DOHH2 (cell line): ENCODE results near the gene PIM3.
A peak's percentile ranks its signal among the peaks of the same experiment; 100 is the strongest.

Experiments used
- H3F3A ChIP-seq: fragments of 200-600 bp; sonication (generic), shearing (Covaris generic); 2 replicates; pipeline ENCODE4 v1.6.0; 2016; ENCODE audit warnings: antibody characterized with exemption, mild to moderate bottlenecking; ENCODE audit not compliant: control insufficient read depth, insufficient read depth
- H3K27ac ChIP-seq: fragments of 200-600 bp; sonication (generic); 2 replicates; pipeline ENCODE4 v1.5.1; 2014; ENCODE audit warnings: low read depth, mild to moderate bottlenecking, low read length, moderate library complexity
- H3K27me3 ChIP-seq: fragments of 200-600 bp; sonication (generic); 2 replicates; pipeline ENCODE4 v1.6.1; 2014; ENCODE audit warnings: mild to moderate bottlenecking, low read length, mixed read lengths; ENCODE audit not compliant: control insufficient read depth
- H3K36me3 ChIP-seq: fragments of 200-600 bp; sonication (generic); 2 replicates; pipeline ENCODE4 v1.6.1; 2014; ENCODE audit warnings: mild to moderate bottlenecking, low read length, moderate library complexity, mixed read lengths; ENCODE audit not compliant: control insufficient read depth
- H3K4me1 ChIP-seq: fragments of 200-600 bp; sonication (generic); 2 replicates; pipeline ENCODE4 v1.6.1; 2014; ENCODE audit warnings: mild to moderate bottlenecking, low read length, mixed read lengths; ENCODE audit not compliant: control insufficient read depth
- H3K4me2 ChIP-seq: fragments of 200-600 bp; sonication (generic); 2 replicates; pipeline ENCODE4 v1.6.0; 2014; ENCODE audit warnings: mild to moderate bottlenecking, low read length, moderate library complexity
- H3K4me3 ChIP-seq: fragments of 200-600 bp; sonication (generic); 2 replicates; pipeline ENCODE4 v1.5.1; 2014; ENCODE audit warnings: mild to moderate bottlenecking, low read length, mixed read lengths
- H3K79me2 ChIP-seq: fragments of 200-600 bp; sonication (generic); 2 replicates; pipeline ENCODE4 v1.6.1; 2014; ENCODE audit warnings: mild to moderate bottlenecking, low read length, mixed read lengths; ENCODE audit not compliant: control insufficient read depth
- H3K9me2 ChIP-seq: fragments of 200-600 bp; sonication (generic); replicated peaks from 2 replicates; pipeline ENCODE4 v1.6.1; 2014; ENCODE audit warnings: mild to moderate bottlenecking, low read length, mixed read lengths; ENCODE audit not compliant: control insufficient read depth
- H3K9me3 ChIP-seq: fragments of 200-600 bp; sonication (generic); 2 replicates; pipeline ENCODE4 v1.6.1; 2014; ENCODE audit warnings: antibody characterized with exemption, low read length, mixed read lengths; ENCODE audit not compliant: control insufficient read depth, insufficient read depth
- H4K20me1 ChIP-seq: fragments of 200-600 bp; sonication (generic); 2 replicates; pipeline ENCODE4 v1.6.0; 2014; ENCODE audit warnings: low read depth, mild to moderate bottlenecking, antibody characterized with exemption, low read length, moderate library complexity; ENCODE audit not compliant: control insufficient read depth, insufficient read depth
- CTCF ChIP-seq: fragments of 200-600 bp; sonication (generic); IDR thresholded peaks from one replicate; pipeline ENCODE4 v1.5.1; 2014; ENCODE audit warnings: antibody characterized with exemption, mild to moderate bottlenecking, low read depth, low read length; ENCODE audit not compliant: poor library complexity, severe bottlenecking
- EZH2phosphoT487 ChIP-seq: fragments of 200-600 bp; sonication (generic); IDR thresholded peaks from 2 replicates; pipeline ENCODE4 v1.6.1; 2017; ENCODE audit warnings: borderline replicate concordance, mild to moderate bottlenecking, antibody characterized with exemption, low read length, moderate library complexity, mixed read lengths

The PIM3 gene

GRCh38 chr22:49934891-49935557 lies 25.5 kb upstream of the PIM3 start:
- Histone ChIP-seq H3K9me2 (no peaks in the 10 kb centered on the region), H3K4me1 (peaks cover 69% of the 10 kb centered on the region), H3K4me3 (peak overlapping the region; percentile 90), H3K9me3 (no peaks in the 10 kb centered on the region), H3K27ac (peak overlapping the region; percentile 91), H3F3A (peaks cover 34% of the 10 kb centered on the region), H4K20me1 (no peaks in the 10 kb centered on the region), H3K36me3 (peaks cover 15% of the 10 kb centered on the region), H3K4me2 (peak overlapping the region; percentile 89), H3K27me3 (no peaks in the 10 kb centered on the region), H3K79me2 (peaks cover 19% of the 10 kb centered on the region)
- TF ChIP-seq EZH2phosphoT487 = no peak
- no peak for TF ChIP-seq CTCF

- Histone ChIP-seq H3F3A (peaks cover 30% of the 10 kb centered on the region), H3K4me1 (peaks cover 63% of the 10 kb centered on the region), H3K4me3 (no peak overlapping the region), H3K9me2 (no peaks in the 10 kb centered on the region), H3K79me2 (peaks cover 19% of the 10 kb centered on the region), H3K9me3 (no peaks in the 10 kb centered on the region), H3K27ac (no peak overlapping the region), H3K4me2 (no peak overlapping the region), H4K20me1 (no peaks in the 10 kb centered on the region), H3K36me3 (peaks cover 15% of the 10 kb centered on the region), H3K27me3 (no peaks in the 10 kb centered on the region)
- TF ChIP-seq EZH2phosphoT487 (no peak), CTCF (no peak)
These were observed 25.0 kb upstream of the PIM3 start for GRCh38 chr22:49935561-49935960.

- TF ChIP-seq CTCF (no peak), EZH2phosphoT487 (no peak)
- Histone ChIP-seq H3K79me2 (peaks cover 19% of the 10 kb centered on the region), H3K9me2 (no peaks in the 10 kb centered on the region)
These were observed 24.3 kb upstream of the PIM3 start for GRCh38 chr22:49936018-49936972.

More at GRCh38 chr22:49936018-49936972, 24.3 kb upstream of the PIM3 start:
- Histone ChIP-seq H3K36me3 (peaks cover 15% of the 10 kb centered on the region), H3K4me1 (peaks cover 56% of the 10 kb centered on the region), H3K4me3 (peak overlapping the region; percentile 57), H3K9me3 (no peaks in the 10 kb centered on the region), H4K20me1 (no peaks in the 10 kb centered on the region), H3K27me3 (no peaks in the 10 kb centered on the region), H3K27ac (peak overlapping the region; percentile 81), H3K4me2 (peak overlapping the region; percentile 77), H3F3A (peaks cover 26% of the 10 kb centered on the region)
